Measurements from ENCODE around the gene TTC22.

Gene TTC22

DNA sequence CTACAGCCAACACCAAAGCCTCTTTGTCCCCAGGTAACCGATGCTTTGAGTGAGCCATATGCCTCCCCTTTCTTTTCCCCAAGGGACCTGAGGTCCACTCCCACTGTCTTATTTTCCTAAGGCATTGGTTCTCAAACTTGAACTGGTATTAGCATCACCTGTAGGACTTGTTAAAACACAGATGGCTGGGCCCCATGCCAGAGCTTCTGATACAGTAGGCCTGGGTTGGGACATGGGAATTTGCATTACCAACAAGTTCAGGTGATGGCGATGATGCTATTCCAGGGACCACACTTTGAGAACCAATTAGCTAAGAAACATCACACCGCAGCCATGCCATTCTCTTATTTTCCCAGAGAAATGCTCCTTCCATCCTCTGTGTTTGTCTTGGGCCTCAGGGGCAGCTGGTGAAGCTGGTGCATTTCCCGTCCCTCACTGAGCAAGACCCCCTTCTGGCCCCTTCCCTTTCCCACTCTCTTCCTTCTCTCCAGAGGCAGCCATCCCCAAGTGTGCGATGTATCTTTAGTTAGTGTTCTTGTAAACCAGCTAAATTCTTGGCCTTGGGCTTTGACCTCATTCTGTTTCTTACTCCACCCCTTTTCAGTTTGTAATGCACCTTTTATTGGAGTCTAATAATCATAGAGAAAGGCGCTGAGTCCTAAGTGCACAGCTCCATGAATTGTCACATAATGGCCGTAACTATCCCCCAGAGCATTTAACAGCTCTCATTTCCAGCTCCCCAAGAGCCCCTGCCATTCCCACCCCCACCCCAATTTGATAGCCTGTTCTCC, 14.2 kb upstream of the TTC22 start:
- peaks cover 6% of the 10 kb centered on the region for H3K4me1 Mint-ChIP-seq
- H3K27me3 Mint-ChIP-seq: no peaks in the 10 kb centered on the region
- no peak for ATAC-seq
- H3K4me3 Mint-ChIP-seq: no peak overlapping the region
- no peaks in the 10 kb centered on the region for H3K36me3 Mint-ChIP-seq
- no peaks in the 10 kb centered on the region for H3K9me3 Mint-ChIP-seq
- no peak overlapping the region for H3K27ac Mint-ChIP-seq

DNA sequence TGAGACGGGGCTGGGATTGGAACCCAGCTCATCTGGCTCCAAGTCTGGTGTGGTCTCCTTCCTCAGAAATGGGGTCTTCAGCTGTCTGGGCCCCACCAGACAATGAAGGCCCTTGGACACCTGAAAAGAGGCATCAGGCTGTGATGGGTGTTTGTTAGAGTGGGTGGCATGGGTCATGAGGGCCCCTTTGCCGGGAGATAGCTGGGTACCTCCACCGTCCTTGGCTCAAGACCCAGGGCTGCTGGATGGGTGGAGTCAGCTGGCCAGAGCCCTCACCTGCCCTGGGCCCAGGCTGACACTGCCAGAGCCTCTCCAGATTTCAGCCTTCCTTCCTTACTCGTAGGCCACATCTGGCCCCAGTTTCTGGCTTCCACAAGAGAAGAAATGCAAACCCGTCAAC, 13.4 kb upstream of the TTC22 start:
- Mint-ChIP-seq H3K36me3 (no peaks in the 10 kb centered on the region), H3K4me3 (no peak overlapping the region), H3K27me3 (no peaks in the 10 kb centered on the region), H3K9me3 (no peaks in the 10 kb centered on the region), H3K27ac (no peak overlapping the region), H3K4me1 (peaks cover 6% of the 10 kb centered on the region)
- ATAC-seq: no peak

DNA sequence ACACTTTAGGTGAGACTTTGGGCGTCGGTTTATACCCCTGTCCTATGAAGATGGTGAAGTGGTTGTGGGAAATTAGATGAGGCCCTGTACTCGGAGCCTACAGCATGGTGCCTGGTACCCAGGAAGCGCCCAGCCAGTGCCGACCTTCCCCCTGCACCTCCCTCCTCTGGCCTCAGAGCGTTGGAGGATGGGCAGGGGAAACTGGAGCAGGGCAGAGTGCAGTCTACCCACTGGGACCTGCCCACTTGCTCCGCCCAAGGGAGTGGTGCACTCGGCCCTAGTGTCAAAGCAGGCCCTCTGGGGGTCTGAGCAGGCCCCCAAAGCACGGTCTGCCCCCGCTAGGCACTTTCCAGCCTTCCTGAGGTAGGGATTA, 13.0 kb upstream of the TTC22 start:
- H3K9me3 Mint-ChIP-seq: no peaks in the 10 kb centered on the region
- no peaks in the 10 kb centered on the region for H3K36me3 Mint-ChIP-seq
- no peak for ATAC-seq
- no peaks in the 10 kb centered on the region for H3K27me3 Mint-ChIP-seq
- peaks cover 6% of the 10 kb centered on the region for H3K4me1 Mint-ChIP-seq
- no peak overlapping the region for H3K27ac Mint-ChIP-seq
- no peak overlapping the region for H3K4me3 Mint-ChIP-seq

- Mint-ChIP-seq H3K27me3 (no peaks in the 10 kb centered on the region), H3K27ac (no peak overlapping the region), H3K4me1 (peaks cover 6% of the 10 kb centered on the region), H3K4me3 (no peak overlapping the region), H3K9me3 (no peaks in the 10 kb centered on the region), H3K36me3 (no peaks in the 10 kb centered on the region)
- ATAC-seq: no peak
Measured at GRCh38 chr1:54813485-54814125, 12.5 kb upstream of the TTC22 start.

GRCh38 chr1:54812801-54813484, 11.8 kb upstream of the TTC22 start:
- Mint-ChIP-seq H3K27me3 (no peaks in the 10 kb centered on the region), H3K36me3 (no peaks in the 10 kb centered on the region), H3K4me1 (peaks cover 6% of the 10 kb centered on the region), H3K27ac (no peak overlapping the region), H3K9me3 (no peaks in the 10 kb centered on the region), H3K4me3 (no peak overlapping the region)
- peak; percentile 47 for ATAC-seq

- Mint-ChIP-seq H3K27me3 (no peaks in the 10 kb centered on the region), H3K4me1 (peaks cover 6% of the 10 kb centered on the region), H3K27ac (no peak overlapping the region), H3K36me3 (no peaks in the 10 kb centered on the region), H3K4me3 (no peak overlapping the region), H3K9me3 (no peaks in the 10 kb centered on the region)
- no peak for ATAC-seq
Measured at GRCh38 chr1:54811739-54812655, 10.9 kb upstream of the TTC22 start.

GRCh38 chr1:54811066-54811465, 9.9 kb upstream of the TTC22 start:
- ATAC-seq: no peak
- no peaks in the 10 kb centered on the region for H3K27me3 Mint-ChIP-seq
- peaks cover 6% of the 10 kb centered on the region for H3K4me1 Mint-ChIP-seq
- H3K4me3 Mint-ChIP-seq: no peak overlapping the region
- no peaks in the 10 kb centered on the region for H3K36me3 Mint-ChIP-seq
- no peaks in the 10 kb centered on the region for H3K9me3 Mint-ChIP-seq
- H3K27ac Mint-ChIP-seq: no peak overlapping the region

DNA sequence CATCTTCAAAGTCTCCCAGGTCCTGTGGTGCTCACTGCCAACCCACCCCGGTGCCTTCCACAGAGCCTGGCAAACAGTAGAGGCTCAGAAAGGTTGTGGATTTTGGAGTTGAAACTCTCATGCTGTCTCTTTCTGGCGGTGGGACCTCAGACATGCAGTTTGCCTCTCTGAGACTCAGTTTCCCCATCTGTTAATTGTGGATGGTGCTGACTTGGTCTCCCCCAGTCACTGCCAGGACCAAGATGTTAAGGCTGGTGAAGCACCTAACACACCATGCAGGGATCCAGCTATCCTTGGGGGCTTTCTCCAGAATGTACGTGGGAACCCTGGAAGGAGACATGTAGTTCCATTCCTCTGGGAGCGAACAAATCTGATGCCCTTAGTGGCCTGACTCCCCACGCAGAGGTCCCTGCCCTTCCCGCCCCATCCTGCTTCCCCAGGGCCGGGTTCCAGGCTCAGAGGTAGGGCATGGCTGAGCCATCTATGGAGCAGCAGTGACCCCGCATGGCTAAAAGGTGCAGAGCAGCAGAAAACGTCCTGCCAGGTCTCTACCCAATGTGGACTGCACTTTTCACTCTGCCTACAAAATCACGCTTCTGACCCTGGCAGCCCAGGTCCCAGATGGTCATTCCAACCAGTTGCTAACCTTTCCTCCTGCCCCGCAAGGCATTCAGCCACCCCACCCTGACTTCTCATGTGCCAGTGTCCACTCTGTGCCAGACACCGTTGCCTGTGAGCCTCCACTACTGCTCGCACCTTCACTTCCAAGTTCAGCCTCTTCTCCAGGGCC, 9.2 kb upstream of the TTC22 start:
- peak; percentile 75 for ATAC-seq
- no peaks in the 10 kb centered on the region for H3K9me3 Mint-ChIP-seq
- H3K4me3 Mint-ChIP-seq: no peak overlapping the region
- H3K27ac Mint-ChIP-seq: no peak overlapping the region
- no peaks in the 10 kb centered on the region for H3K36me3 Mint-ChIP-seq
- peaks cover 6% of the 10 kb centered on the region for H3K4me1 Mint-ChIP-seq
- no peaks in the 10 kb centered on the region for H3K27me3 Mint-ChIP-seq

- ATAC-seq: no peak
- Mint-ChIP-seq H3K9me3 (no peaks in the 10 kb centered on the region), H3K4me3 (no peak overlapping the region), H3K36me3 (no peaks in the 10 kb centered on the region), H3K27me3 (no peaks in the 10 kb centered on the region), H3K27ac (no peak overlapping the region), H3K4me1 (peaks cover 6% of the 10 kb centered on the region)
Measured at GRCh38 chr1:54809496-54810074, 8.5 kb upstream of the TTC22 start.

DNA sequence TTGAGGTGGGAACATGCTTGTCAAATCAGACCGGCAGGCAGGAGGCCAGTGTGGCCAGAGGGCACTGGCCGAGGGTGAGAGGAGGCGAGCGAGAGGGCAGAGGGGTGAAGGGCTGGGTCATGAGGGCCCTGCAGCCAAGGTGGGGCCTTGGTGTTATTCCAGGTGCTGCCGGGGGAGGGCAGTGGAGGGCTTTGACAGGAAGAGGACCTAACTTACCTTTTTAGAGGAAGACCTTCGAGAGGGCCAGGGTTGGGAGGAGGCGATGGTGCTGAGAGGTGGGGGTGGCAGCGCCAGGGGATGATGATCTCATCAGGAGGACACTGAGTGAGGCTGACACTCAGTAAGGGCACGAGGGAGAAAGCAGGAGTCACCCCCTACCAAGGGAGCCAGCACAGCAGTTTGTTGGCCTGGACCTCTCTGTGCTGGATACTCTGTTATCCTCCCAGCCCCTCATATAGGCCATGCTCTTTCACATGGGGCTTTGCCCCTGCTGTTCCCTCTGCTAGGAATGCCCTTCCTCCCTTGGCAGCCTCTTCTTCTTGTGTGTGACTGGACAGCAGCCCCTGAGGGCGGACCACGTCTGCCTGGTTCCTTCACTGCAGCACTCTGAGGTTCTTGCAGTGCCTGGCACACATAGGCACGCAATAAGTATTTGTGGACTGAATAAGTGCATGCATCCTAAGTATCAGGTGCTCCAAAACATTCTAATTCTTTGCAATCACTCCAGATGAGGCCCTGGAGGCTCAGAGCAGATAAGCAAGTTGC, 7.5 kb upstream of the TTC22 start:
- no peak for ATAC-seq
- Mint-ChIP-seq H3K27ac (no peak overlapping the region), H3K9me3 (no peaks in the 10 kb centered on the region), H3K4me3 (no peak overlapping the region), H3K27me3 (no peaks in the 10 kb centered on the region), H3K4me1 (peaks cover 5% of the 10 kb centered on the region), H3K36me3 (no peaks in the 10 kb centered on the region)

GRCh38 chr1:54807756-54808155, 6.6 kb upstream of the TTC22 start:
- Mint-ChIP-seq H3K4me3 (no peak overlapping the region), H3K27me3 (no peaks in the 10 kb centered on the region), H3K27ac (no peak overlapping the region), H3K4me1 (no peaks in the 10 kb centered on the region), H3K9me3 (no peaks in the 10 kb centered on the region), H3K36me3 (no peaks in the 10 kb centered on the region)
- no peak for ATAC-seq

- H3K27me3 Mint-ChIP-seq: no peaks in the 10 kb centered on the region
- H3K27ac Mint-ChIP-seq: no peak overlapping the region
- H3K36me3 Mint-ChIP-seq: no peaks in the 10 kb centered on the region
- no peaks in the 10 kb centered on the region for H3K9me3 Mint-ChIP-seq
- peaks cover 1% of the 10 kb centered on the region for H3K4me1 Mint-ChIP-seq
- no peak overlapping the region for H3K4me3 Mint-ChIP-seq
- peak; percentile 5 for ATAC-seq
Measured at GRCh38 chr1:54806931-54807611, 5.9 kb upstream of the TTC22 start.

GRCh38 chr1:54805981-54806381, 4.9 kb upstream of the TTC22 start:
- H3K4me1 Mint-ChIP-seq: peaks cover 9% of the 10 kb centered on the region
- H3K9me3 Mint-ChIP-seq: no peaks in the 10 kb centered on the region
- no peaks in the 10 kb centered on the region for H3K27me3 Mint-ChIP-seq
- no peak overlapping the region for H3K4me3 Mint-ChIP-seq
- no peak for ATAC-seq
- no peak overlapping the region for H3K27ac Mint-ChIP-seq
- no peaks in the 10 kb centered on the region for H3K36me3 Mint-ChIP-seq
